Osteoblast (primary cell): ENCODE results near the gene ARHGAP45. TPM values are rescaled to one million over a fixed set of nuclear protein-coding genes. Genes with fewer than 3 reads are reported as not detected.

Experiments
- DNase-seq: peaks from one replicate; pipeline ENCODE4 v3.0.0; 2011; ENCODE audit warnings: low spot score, mixed read lengths; ENCODE audit not compliant: insufficient read length; ENCODE audit errors: missing footprints
- H2AFZ ChIP-seq: 2 replicates; pipeline ENCODE4 v1.6.0; 2011; ENCODE audit warnings: mild to moderate bottlenecking, low read length
- H3K27ac ChIP-seq: 2 replicates; pipeline ENCODE4 v1.5.1; 2011; ENCODE audit warnings: mild to moderate bottlenecking, low read depth, low read length, moderate library complexity
- H3K27me3 ChIP-seq: 2 replicates; pipeline ENCODE4 v1.6.0; 2012; ENCODE audit warnings: mild to moderate bottlenecking, control low read depth, inconsistent platforms, low read length, moderate library complexity; ENCODE audit not compliant: insufficient read depth
- H3K36me3 ChIP-seq: 2 replicates; pipeline ENCODE4 v1.5.1; 2011; ENCODE audit warnings: mild to moderate bottlenecking, low read length, control low read depth, moderate library complexity; ENCODE audit not compliant: insufficient read depth
- H3K4me1 ChIP-seq: 2 replicates; pipeline ENCODE4 v1.5.1; 2011; ENCODE audit warnings: mild to moderate bottlenecking, low read length, control low read depth, moderate library complexity; ENCODE audit not compliant: insufficient read depth
- H3K4me2 ChIP-seq: 2 replicates; pipeline ENCODE4 v1.6.0; 2011; ENCODE audit warnings: mild to moderate bottlenecking, low read length; ENCODE audit not compliant: insufficient read depth
- H3K4me3 ChIP-seq: fragments of 200-600 bp; sonication (generic); 3 replicates; pipeline ENCODE4 v1.5.1; 2012; ENCODE audit warnings: mild to moderate bottlenecking, low read length, inconsistent platforms; ENCODE audit not compliant: insufficient read depth
- H3K79me2 ChIP-seq: 2 replicates; pipeline ENCODE4 v1.6.0; 2012; ENCODE audit warnings: mild to moderate bottlenecking, low read length, control low read depth, inconsistent platforms; ENCODE audit not compliant: insufficient read depth
- H3K9me3 ChIP-seq: 2 replicates; pipeline ENCODE4 v1.5.1; 2011; ENCODE audit warnings: low read depth, low read length, control low read depth
- H4K20me1 ChIP-seq: 2 replicates; pipeline ENCODE4 v1.6.0; 2012; ENCODE audit warnings: mild to moderate bottlenecking, low read length, control low read depth; ENCODE audit not compliant: insufficient read depth
- total RNA-seq: library from RNA; depleted of rRNA; stranded (reverse); fragments of >200 nt; gene quantifications from 2 replicates; pipeline ENCODE4 v1.2.3, GENCODE V29; 2012
- TF ChIP-seq, protein P1 (sequence below): IDR thresholded peaks from 2 replicates; pipeline ENCODE4 v1.5.1; 2011; ENCODE audit warnings: mild to moderate bottlenecking, low read depth, low read length, moderate library complexity; ENCODE audit errors: extremely low read depth

ARHGAP45 gene
- total RNA-seq, 1 donor, result 0.72 TPM

DNA sequence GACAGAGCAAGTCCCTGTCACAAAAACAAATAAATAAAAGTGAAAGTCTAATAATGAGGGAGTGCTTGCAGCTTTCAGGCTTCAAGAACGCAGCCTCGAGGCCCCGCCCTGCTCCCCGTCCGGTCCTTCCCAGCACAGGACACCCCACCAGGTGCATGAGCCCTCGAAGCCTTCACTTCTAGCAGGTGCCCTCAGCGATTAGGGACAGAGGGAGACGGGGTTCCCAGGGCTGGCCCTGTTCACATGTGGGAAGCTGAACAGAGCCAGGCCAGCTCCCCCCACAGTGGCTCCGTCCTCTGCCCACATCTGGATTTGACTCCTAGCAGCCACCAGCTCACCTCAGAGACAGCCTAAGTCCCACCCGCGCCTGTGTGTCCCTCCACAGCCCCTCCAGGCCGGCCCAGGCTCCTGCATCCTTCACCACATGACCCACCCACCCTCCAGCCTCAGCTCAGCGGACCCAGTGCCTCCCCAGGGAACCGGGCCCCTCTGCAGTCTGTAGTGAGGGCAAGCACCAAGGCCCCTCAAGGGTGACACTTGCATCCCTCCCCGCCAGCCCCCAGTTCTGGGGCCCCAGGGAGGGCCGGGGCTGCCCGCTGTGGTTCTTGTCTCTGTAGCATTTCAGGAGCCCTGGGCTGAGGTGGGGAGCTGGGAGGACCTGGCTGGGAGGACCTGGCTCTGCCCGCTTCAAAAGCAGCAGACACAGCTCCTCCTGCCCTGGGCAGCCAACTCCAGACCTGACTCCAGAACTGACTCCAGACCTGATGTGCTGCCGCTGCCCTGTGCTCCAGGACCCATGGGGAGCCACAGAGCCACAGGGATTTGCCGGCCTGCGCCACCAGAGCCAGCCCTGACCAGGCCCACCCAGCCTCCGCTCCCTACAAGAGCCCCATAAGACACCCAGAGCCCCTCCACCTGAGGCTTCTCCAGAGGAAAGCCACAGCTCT is 64.1 kb downstream of the ARHGAP45 start:
- Histone ChIP-seq H3K27ac (peak overlapping the region; percentile 95), H3K4me1 (peaks cover 36% of the 10 kb centered on the region), H2AFZ (no peak overlapping the region), H3K4me3 (peak overlapping the region; percentile 94), H3K4me2 (peak overlapping the region; percentile 91), H3K79me2 (peaks cover 89% of the 10 kb centered on the region), H3K9me3 (no peaks in the 10 kb centered on the region), H4K20me1 (peaks cover 28% of the 10 kb centered on the region), H3K27me3 (no peaks in the 10 kb centered on the region), H3K36me3 (peaks cover 36% of the 10 kb centered on the region)
- TF ChIP-seq, protein P1, sequence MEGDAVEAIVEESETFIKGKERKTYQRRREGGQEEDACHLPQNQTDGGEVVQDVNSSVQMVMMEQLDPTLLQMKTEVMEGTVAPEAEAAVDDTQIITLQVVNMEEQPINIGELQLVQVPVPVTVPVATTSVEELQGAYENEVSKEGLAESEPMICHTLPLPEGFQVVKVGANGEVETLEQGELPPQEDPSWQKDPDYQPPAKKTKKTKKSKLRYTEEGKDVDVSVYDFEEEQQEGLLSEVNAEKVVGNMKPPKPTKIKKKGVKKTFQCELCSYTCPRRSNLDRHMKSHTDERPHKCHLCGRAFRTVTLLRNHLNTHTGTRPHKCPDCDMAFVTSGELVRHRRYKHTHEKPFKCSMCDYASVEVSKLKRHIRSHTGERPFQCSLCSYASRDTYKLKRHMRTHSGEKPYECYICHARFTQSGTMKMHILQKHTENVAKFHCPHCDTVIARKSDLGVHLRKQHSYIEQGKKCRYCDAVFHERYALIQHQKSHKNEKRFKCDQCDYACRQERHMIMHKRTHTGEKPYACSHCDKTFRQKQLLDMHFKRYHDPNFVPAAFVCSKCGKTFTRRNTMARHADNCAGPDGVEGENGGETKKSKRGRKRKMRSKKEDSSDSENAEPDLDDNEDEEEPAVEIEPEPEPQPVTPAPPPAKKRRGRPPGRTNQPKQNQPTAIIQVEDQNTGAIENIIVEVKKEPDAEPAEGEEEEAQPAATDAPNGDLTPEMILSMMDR, result no peak
- DNase-seq, result no peak

DNA sequence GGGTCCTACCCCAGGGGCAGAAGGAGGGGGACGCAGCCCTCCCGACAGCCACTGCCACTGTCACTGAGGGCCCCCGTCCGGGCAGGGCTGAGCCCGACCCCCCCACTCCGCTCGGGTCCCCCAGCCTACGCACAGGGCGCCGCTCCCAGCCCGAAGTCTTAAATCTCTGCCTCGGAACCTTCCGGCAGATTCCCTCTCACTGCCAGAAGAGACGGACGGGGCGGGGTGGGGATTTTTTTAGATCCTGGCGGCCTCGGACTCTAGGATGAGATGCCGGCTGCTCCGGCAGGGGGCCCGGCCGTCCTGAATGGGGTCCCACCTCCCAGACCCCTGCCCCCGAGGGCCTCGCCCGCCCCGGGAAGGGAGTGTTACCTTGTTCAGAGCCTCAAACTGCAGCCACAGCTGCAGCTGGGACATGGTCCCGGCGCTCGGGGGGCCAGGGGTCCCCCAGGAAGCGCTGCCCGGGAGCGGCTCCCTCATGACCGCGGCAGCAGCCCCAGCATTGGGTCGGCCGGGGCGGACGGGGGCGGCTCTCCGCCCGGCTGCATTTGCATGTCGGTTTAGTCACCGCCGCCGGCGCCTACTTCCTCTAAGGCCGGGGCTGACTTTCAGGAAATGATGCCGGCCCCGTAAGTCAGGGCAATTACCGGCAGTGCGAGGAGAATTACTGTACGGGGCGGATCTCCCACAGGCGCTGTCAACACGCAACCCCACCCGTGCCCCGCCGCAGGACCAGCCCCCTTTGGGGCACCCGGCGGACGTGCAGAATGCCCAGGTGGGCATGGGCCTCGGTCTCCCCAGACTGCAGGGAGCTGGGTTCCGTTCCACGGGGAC is 65.0 kb downstream of the ARHGAP45 start:
- Histone ChIP-seq H4K20me1 (peaks cover 28% of the 10 kb centered on the region), H3K4me3 (peak overlapping the region; percentile 94), H3K4me1 (peaks cover 27% of the 10 kb centered on the region), H3K36me3 (peaks cover 28% of the 10 kb centered on the region), H3K4me2 (peak overlapping the region; percentile 91), H3K9me3 (no peaks in the 10 kb centered on the region), H3K79me2 (peaks cover 85% of the 10 kb centered on the region), H2AFZ (no peak overlapping the region), H3K27me3 (no peaks in the 10 kb centered on the region), H3K27ac (peak overlapping the region; percentile 95)
- TF ChIP-seq, protein P1, result no peak
- peak; percentile 100 for DNase-seq

DNA sequence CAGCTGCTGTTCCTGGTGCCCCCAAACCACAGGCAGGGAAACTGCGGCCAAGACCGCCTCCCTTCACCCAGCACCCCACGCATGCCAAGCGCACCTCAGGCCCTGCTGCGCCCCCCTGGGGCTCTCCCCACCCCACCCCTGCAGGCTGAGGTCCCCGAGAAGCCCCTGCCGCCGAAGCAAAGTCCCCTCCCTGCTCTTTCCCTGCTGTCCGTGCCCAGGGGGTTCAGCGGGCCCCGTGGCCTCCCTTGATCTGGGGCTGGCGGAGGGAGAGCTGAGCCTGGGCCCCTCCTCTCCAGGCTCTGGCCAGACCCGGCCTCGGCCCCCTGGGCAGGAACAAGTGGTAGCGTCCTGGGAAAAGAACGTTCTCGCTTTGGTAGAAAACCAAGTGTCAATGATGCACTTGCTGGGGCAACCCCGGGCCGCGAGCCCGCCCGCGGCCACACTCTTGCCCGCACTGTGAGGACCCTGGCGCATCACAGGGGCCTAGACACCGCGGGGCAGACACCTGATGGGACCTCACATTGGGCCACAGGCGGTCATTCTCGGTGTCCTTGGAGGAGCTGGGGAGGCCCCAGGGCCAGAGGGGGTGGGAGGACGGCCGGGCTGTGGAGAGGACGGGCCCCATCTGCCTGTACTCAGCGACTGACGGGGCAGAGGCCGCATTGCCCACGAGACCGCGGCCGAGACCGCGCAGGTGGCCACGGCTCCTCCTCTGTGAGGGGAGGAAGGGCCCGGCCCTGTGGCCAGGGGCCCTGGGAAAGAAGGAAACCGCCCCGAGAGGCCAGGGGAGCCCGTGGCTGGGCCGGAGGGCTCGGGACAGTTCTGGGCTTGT is 65.8 kb downstream of the ARHGAP45 start:
- H3K27ac ChIP-seq, result peak overlapping the region; percentile 95
- H2AFZ ChIP-seq, result no peak overlapping the region
- H3K4me3 ChIP-seq, result peak overlapping the region; percentile 94
- peaks cover 77% of the 10 kb centered on the region for H3K79me2 ChIP-seq
- H3K36me3 ChIP-seq, result peaks cover 20% of the 10 kb centered on the region
- H3K4me2 ChIP-seq, result peak overlapping the region; percentile 91
- TF ChIP-seq, protein P1, result no peak
- H3K27me3 ChIP-seq, result no peaks in the 10 kb centered on the region
- peaks cover 23% of the 10 kb centered on the region for H4K20me1 ChIP-seq
- DNase-seq, result peak; percentile 90
- peaks cover 22% of the 10 kb centered on the region for H3K4me1 ChIP-seq
- no peaks in the 10 kb centered on the region for H3K9me3 ChIP-seq
